HEK293 (cell line): Measurements from ENCODE around the gene PGM1.

Experiments
- CTCF ChIA-PET: fragments of 350-600 bp; formaldehyde crosslinking; extraction: SDS; loops from one replicate; lab custom pipeline; 2021; ENCODE audit warnings: antibody characterized with exemption; lab: Yijun Ruan, JAX
- POLR2A ChIA-PET: fragments of 300-600 bp; formaldehyde crosslinking; extraction: SDS; loops from one replicate; lab custom pipeline; 2020; ENCODE audit warnings: antibody characterized with exemption, inconsistent platforms; lab: Yijun Ruan, JAX
- H3K27ac ChIP-seq: fragments of 200-500 bp; sonication (Bioruptor generic); 2 replicates; pipeline ENCODE4 v1.5.1; 2014; ENCODE audit warnings: low read depth, low read length, control low read depth, inconsistent platforms; ENCODE audit errors: extremely low read depth
- H3K36me3 ChIP-seq, 2 experiments: fragments of 200-500 bp in 1 of 2; sonication (Bioruptor generic) in 1 of 2; 1 replicate in 1 of 2; 2 replicates in 1 of 2; pipeline ENCODE4 v1.5.1; 2014 to 2017; ENCODE audit warnings: inconsistent platforms in 2 of 2, low read length in 2 of 2; ENCODE audit not compliant: control insufficient read depth in 2 of 2, insufficient read depth in 1 of 2
- H3K4me1 ChIP-seq: fragments of 200-500 bp; sonication (Bioruptor generic); 2 replicates; pipeline ENCODE4 v1.5.1; 2014; ENCODE audit warnings: mild to moderate bottlenecking, low read length, inconsistent platforms; ENCODE audit not compliant: control insufficient read depth, insufficient read depth
- H3K4me3 ChIP-seq: 2 replicates; pipeline ENCODE4 v1.5.1; 2011; ENCODE audit warnings: low read depth, mild to moderate bottlenecking, control low read depth, low read length, moderate library complexity
- H3K9me3 ChIP-seq: fragments of 200-500 bp; sonication (Bioruptor generic); 2 replicates; pipeline ENCODE4 v1.5.1; 2014; ENCODE audit warnings: low read depth, low read length, inconsistent platforms; ENCODE audit not compliant: control insufficient read depth, insufficient read depth
- BCL11A ChIP-seq: fragments of 450-650 bp; formaldehyde crosslinking; IDR thresholded peaks from 2 replicates; pipeline ENCODE4 v1.5.1; 2016; ENCODE audit warnings: low read depth, missing biosample characterization, missing genetic modification characterization
- KLF8 ChIP-seq: fragments of 450-650 bp; formaldehyde crosslinking; IDR thresholded peaks from 2 replicates; pipeline ENCODE4 v1.5.1; 2016; ENCODE audit warnings: missing biosample characterization, missing genetic modification characterization
- KLF9 ChIP-seq: fragments of 450-650 bp; formaldehyde crosslinking; IDR thresholded peaks from 2 replicates; pipeline ENCODE4 v1.5.1; 2016; ENCODE audit warnings: missing biosample characterization, missing genetic modification characterization, low read depth
- ZBTB8A ChIP-seq: fragments of 450-650 bp; formaldehyde crosslinking; IDR thresholded peaks from 2 replicates; pipeline ENCODE4 v1.5.1; 2016; ENCODE audit warnings: missing biosample characterization, missing genetic modification characterization
- ZNF121 ChIP-seq: fragments of 450-650 bp; formaldehyde crosslinking; IDR thresholded peaks from 2 replicates; pipeline ENCODE4 v1.5.1; 2016; ENCODE audit warnings: missing biosample characterization, missing genetic modification characterization
- ZNF140 ChIP-seq: fragments of 450-650 bp; formaldehyde crosslinking; IDR thresholded peaks from 2 replicates; pipeline ENCODE4 v1.5.1; 2016; ENCODE audit warnings: missing biosample characterization, missing genetic modification characterization
- ZNF16 ChIP-seq: fragments of 450-650 bp; formaldehyde crosslinking; IDR thresholded peaks from 2 replicates; pipeline ENCODE4 v1.5.1; 2016; ENCODE audit warnings: low read depth, missing biosample characterization, missing genetic modification characterization
- ZNF274 ChIP-seq, 2 experiments: fragments of 200-500 bp in 1 of 2; fragments of 450-650 bp in 1 of 2; sonication (Bioruptor generic) in 1 of 2; formaldehyde crosslinking in 1 of 2; IDR thresholded peaks; 2 replicates each; pipeline versions ENCODE4 v1.5.1 to v1.6.1; 2014 to 2016; ENCODE audit warnings: borderline replicate concordance in 1 of 2, inconsistent platforms in 1 of 2, low read length in 1 of 2, missing biosample characterization in 1 of 2, missing genetic modification characterization in 1 of 2
- ZNF280C ChIP-seq: fragments of 450-650 bp; formaldehyde crosslinking; IDR thresholded peaks from 2 replicates; pipeline ENCODE4 v1.5.1; 2016; ENCODE audit warnings: missing biosample characterization, missing genetic modification characterization
- ZNF366 ChIP-seq: fragments of 450-650 bp; formaldehyde crosslinking; conservative IDR thresholded peaks from 2 replicates; pipeline ENCODE4 v1.5.1; 2016; ENCODE audit warnings: missing biosample characterization, missing genetic modification characterization
- ZNF549 ChIP-seq: fragments of 450-650 bp; IDR thresholded peaks from 2 replicates; pipeline ENCODE4 v1.5.1; 2018; ENCODE audit warnings: missing biosample characterization, missing genetic modification characterization, mild to moderate bottlenecking, inconsistent platforms, moderate library complexity
- ZNF560 ChIP-seq: fragments of 450-650 bp; formaldehyde crosslinking; IDR thresholded peaks from 2 replicates; pipeline ENCODE4 v1.5.1; 2017; ENCODE audit warnings: missing biosample characterization, missing genetic modification characterization, borderline replicate concordance
- ZNF561 ChIP-seq: fragments of 450-650 bp; IDR thresholded peaks from 2 replicates; pipeline ENCODE4 v1.5.1; 2018; ENCODE audit warnings: missing biosample characterization, missing genetic modification characterization, borderline replicate concordance
- ZNF660 ChIP-seq: fragments of 450-650 bp; IDR thresholded peaks from 2 replicates; pipeline ENCODE4 v1.5.1; 2018; ENCODE audit warnings: missing biosample characterization, mild to moderate bottlenecking, missing genetic modification characterization
- ZNF664 ChIP-seq: fragments of 450-650 bp; formaldehyde crosslinking; IDR thresholded peaks from 2 replicates; pipeline ENCODE4 v1.5.1; 2016; ENCODE audit warnings: missing biosample characterization, missing genetic modification characterization
- ZNF704 ChIP-seq: fragments of 450-650 bp; formaldehyde crosslinking; IDR thresholded peaks from 2 replicates; pipeline ENCODE4 v1.5.1; 2016; ENCODE audit warnings: missing biosample characterization, missing genetic modification characterization
- ZNF747 ChIP-seq: fragments of 450-650 bp; formaldehyde crosslinking; IDR thresholded peaks from 2 replicates; pipeline ENCODE4 v1.5.1; 2016; ENCODE audit warnings: missing biosample characterization, missing genetic modification characterization
- ZNF768 ChIP-seq: fragments of 450-650 bp; formaldehyde crosslinking; IDR thresholded peaks from 2 replicates; pipeline ENCODE4 v1.5.1; 2018; ENCODE audit warnings: missing biosample characterization, mild to moderate bottlenecking, missing genetic modification characterization
- ZSCAN16 ChIP-seq: fragments of 450-650 bp; formaldehyde crosslinking; IDR thresholded peaks from 2 replicates; pipeline ENCODE4 v1.5.1; 2016; ENCODE audit warnings: missing biosample characterization, missing genetic modification characterization
- ZXDB ChIP-seq: fragments of 450-650 bp; formaldehyde crosslinking; IDR thresholded peaks from 2 replicates; pipeline ENCODE4 v1.5.1; 2016; ENCODE audit warnings: missing biosample characterization, missing genetic modification characterization
- TF ChIP-seq, protein P1 (sequence below): fragments of 450-650 bp; formaldehyde crosslinking; IDR thresholded peaks from 2 replicates; pipeline ENCODE4 v1.5.1; 2016; ENCODE audit warnings: missing biosample characterization, missing genetic modification characterization
- TF ChIP-seq, protein P2 (sequence below): fragments of 450-650 bp; formaldehyde crosslinking; IDR thresholded peaks from 2 replicates; pipeline ENCODE4 v1.5.1; 2016; ENCODE audit warnings: missing biosample characterization, missing genetic modification characterization

The PGM1 gene

GRCh38 chr1:63688302-63688890 lies 95.2 kb downstream of the PGM1 start (continued):
- TF ChIP-seq ZNF274 (IDR thresholded peaks at IDR 0.05; ENCODE audit: low read length), result no peak
- no peak for TF ChIP-seq ZNF274 (tag by site-specific recombination; IDR thresholded peaks at IDR 0.05; ENCODE audit: borderline replicate concordance)
- no peak for TF ChIP-seq ZNF747 (tag by site-specific recombination)
- no peak for TF ChIP-seq ZNF549 (tag by site-specific recombination)
- TF ChIP-seq, protein P1, sequence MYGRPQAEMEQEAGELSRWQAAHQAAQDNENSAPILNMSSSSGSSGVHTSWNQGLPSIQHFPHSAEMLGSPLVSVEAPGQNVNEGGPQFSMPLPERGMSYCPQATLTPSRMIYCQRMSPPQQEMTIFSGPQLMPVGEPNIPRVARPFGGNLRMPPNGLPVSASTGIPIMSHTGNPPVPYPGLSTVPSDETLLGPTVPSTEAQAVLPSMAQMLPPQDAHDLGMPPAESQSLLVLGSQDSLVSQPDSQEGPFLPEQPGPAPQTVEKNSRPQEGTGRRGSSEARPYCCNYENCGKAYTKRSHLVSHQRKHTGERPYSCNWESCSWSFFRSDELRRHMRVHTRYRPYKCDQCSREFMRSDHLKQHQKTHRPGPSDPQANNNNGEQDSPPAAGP (tag by site-specific recombination), result no peak
- TF ChIP-seq ZNF121 (tag by site-specific recombination), result no peak
- TF ChIP-seq ZBTB8A (tag by site-specific recombination), result no peak

DNA sequence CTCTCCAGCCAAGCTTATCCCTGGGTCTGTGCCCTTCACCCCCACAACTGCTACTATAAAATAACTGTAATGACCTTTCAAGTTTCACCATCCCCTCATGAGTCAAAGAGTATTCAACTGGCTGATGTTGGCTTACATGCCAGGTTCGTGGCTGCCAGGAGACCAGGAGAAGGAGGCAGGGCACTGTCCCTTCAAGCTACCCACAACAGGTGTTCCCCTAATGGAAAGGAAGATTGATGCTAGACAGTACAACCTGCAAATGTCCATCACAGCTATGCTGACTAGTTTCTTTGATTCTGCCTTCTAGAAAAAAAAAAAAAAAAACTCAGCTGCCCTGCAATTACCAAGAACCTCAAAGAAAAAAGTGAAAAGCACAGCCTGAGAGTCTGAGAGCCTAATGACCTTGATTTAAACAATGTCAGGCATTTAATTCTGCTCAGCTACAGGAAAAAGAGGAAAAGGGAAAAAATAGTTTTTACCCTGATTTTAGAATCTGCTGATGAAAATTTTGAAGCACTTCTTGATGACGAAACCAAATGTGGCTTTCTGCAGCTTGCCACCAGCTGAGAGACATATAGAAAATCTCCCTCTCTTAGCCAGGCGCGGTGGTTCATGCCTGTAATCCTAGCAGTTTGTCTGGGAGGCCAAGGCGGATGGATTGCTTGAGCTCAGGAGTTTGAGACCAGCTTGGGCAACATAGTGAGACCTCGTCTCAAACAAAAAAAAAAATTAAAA lies 97.9 kb downstream of the PGM1 start:
- POLR2A ChIA-PET, result no interaction called here
- no peak overlapping the region for H3K27ac ChIP-seq
- no peak overlapping the region for H3K4me3 ChIP-seq
- CTCF ChIA-PET, result interaction anchor here (0.6 to 4.2 kb wide), 57 partner anchors 9 to 982 kb away, joined by 3 to 42 read pairs (median 5); partner anchors contain the start of gene ROR1
- H3K36me3 ChIP-seq, result no peaks in the 10 kb centered on the region
- no peaks in the 10 kb centered on the region for H3K4me1 ChIP-seq
- no peaks in the 10 kb centered on the region for H3K9me3 ChIP-seq
- no peak for TF ChIP-seq KLF8 (tag by site-specific recombination)
- TF ChIP-seq KLF9 (tag by site-specific recombination), result no peak
- TF ChIP-seq ZXDB (tag by site-specific recombination), result no peak
- no peak for TF ChIP-seq ZNF16 (tag by site-specific recombination)
- no peak for TF ChIP-seq ZNF560 (tag by site-specific recombination)
- no peak for TF ChIP-seq ZNF280C
- TF ChIP-seq ZSCAN16 (tag by site-specific recombination), result no peak
- no peak for TF ChIP-seq ZNF366 (tag by site-specific recombination)

GRCh38 chr1:63691701-63692425 lies 98.7 kb downstream of the PGM1 start:
- Histone ChIP-seq H3K27ac (no peak overlapping the region), H3K4me1 (no peaks in the 10 kb centered on the region), H3K36me3 (no peaks in the 10 kb centered on the region), H3K4me3 (no peak overlapping the region), H3K9me3 (no peaks in the 10 kb centered on the region)
- CTCF ChIA-PET, result interaction anchor here (0.6 to 4.2 kb wide), 75 partner anchors 9 to 982 kb away, joined by 3 to 42 read pairs (median 4); partner anchors contain the start of gene ROR1
- POLR2A ChIA-PET, result no interaction called here
- TF ChIP-seq, protein P2, sequence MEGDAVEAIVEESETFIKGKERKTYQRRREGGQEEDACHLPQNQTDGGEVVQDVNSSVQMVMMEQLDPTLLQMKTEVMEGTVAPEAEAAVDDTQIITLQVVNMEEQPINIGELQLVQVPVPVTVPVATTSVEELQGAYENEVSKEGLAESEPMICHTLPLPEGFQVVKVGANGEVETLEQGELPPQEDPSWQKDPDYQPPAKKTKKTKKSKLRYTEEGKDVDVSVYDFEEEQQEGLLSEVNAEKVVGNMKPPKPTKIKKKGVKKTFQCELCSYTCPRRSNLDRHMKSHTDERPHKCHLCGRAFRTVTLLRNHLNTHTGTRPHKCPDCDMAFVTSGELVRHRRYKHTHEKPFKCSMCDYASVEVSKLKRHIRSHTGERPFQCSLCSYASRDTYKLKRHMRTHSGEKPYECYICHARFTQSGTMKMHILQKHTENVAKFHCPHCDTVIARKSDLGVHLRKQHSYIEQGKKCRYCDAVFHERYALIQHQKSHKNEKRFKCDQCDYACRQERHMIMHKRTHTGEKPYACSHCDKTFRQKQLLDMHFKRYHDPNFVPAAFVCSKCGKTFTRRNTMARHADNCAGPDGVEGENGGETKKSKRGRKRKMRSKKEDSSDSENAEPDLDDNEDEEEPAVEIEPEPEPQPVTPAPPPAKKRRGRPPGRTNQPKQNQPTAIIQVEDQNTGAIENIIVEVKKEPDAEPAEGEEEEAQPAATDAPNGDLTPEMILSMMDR (tag by site-specific recombination), result peak; percentile 46
- TF ChIP-seq ZNF664, result no peak
- TF ChIP-seq ZNF660 (tag by site-specific recombination), result peak; percentile 96
- no peak for TF ChIP-seq ZNF768 (tag by site-specific recombination)
- TF ChIP-seq BCL11A, result no peak
- TF ChIP-seq ZNF140, result no peak
- TF ChIP-seq ZNF561, result no peak
- TF ChIP-seq ZNF704 (tag by site-specific recombination), result no peak
- TF ChIP-seq, protein P1 (tag by site-specific recombination), result no peak
